GM23248 (cell line): Measurements from ENCODE around the gene SLC4A4.

Source experiments
- EZH2 ChIP-seq: fragments of 200-600 bp; sonication (generic); IDR thresholded peaks from 2 replicates; pipeline ENCODE4 v1.6.1; 2018; ENCODE audit warnings: antibody characterized with exemption, mild to moderate bottlenecking; ENCODE audit not compliant: insufficient read depth, poor library complexity, severe bottlenecking
- EZH2phosphoT487 ChIP-seq: fragments of 200-600 bp; sonication (generic); IDR thresholded peaks from 2 replicates; pipeline ENCODE4 v1.6.1; 2018; ENCODE audit warnings: antibody characterized with exemption, moderate library complexity, mild to moderate bottlenecking, low read depth; ENCODE audit not compliant: insufficient read depth

- no peak for TF ChIP-seq EZH2
- no peak for TF ChIP-seq EZH2phosphoT487
These were observed 78.3 kb downstream of the SLC4A4 start for GRCh38 chr4:71417150-71417549.
